K562 (cell line): ENCODE data around the gene IFI16. TPM values are rescaled to one million over a fixed set of nuclear protein-coding genes. Genes with fewer than 3 reads are reported as not detected.

ENCODE experiments used
- ATAC-seq: fragments of 200-7000 bp; cut with Tn5 transposase; 3 replicates; pipeline ENCODE4 v1.9.1; 2020; ENCODE audit warnings: moderate library complexity
- BruUV-seq: library from RNA; stranded (reverse); fragments of 400-500 nt; replicated peaks from 2 replicates; lab custom pipeline; 2021; lab: Mats Ljungman, UMichigan
- CTCF ChIA-PET: fragments of 300-600 bp; formaldehyde crosslinking; extraction: SDS; loops from one replicate; lab custom pipeline; 2021; ENCODE audit warnings: low intra/inter-chr PET ratio; lab: Yijun Ruan, JAX
- POLR2A ChIA-PET: fragments of 300-600, 350-650 bp; sonication (Branson Sonifier 250); formaldehyde crosslinking; extraction: SDS; loops from one replicate; lab custom pipeline; 2021; ENCODE audit warnings: antibody characterized with exemption, inconsistent platforms; lab: Yijun Ruan, JAX
- DNase-seq, 4 experiments: peaks; one replicate each; pipeline versions ENCODE4 v3.0.0 to v3.0.0-alpha.2; 2011 to 2018; ENCODE audit warnings: low spot score in 3 of 4, mixed read lengths in 3 of 4; ENCODE audit errors: extremely low read depth in 1 of 4
- FAIRE-seq: peaks from 2 replicates; lab custom pipeline; 2011; peaks lifted over from hg19 to GRCh38; lab: Jason Lieb, UNC
- H2AFZ ChIP-seq: 2 replicates; pipeline ENCODE4 v1.6.0; 2011; ENCODE audit warnings: low read depth, low read length, control low read depth, inconsistent platforms
- H3K27ac ChIP-seq: fragments of 200-600 bp; 3 replicates; pipeline ENCODE4 v1.8.0; 2011; ENCODE audit warnings: low read depth, mild to moderate bottlenecking, control low read depth, inconsistent platforms, low read length, moderate library complexity, mixed read lengths; ENCODE audit errors: extremely low read depth
- H3K27me3 ChIP-seq, 2 experiments: fragments of 300-600 bp in 1 of 2; 2 replicates in 1 of 2; 3 replicates in 1 of 2; pipeline versions ENCODE4 v1.6.0 to v1.8.0; 2011; ENCODE audit warnings: inconsistent platforms in 2 of 2, low read length in 2 of 2, mild to moderate bottlenecking in 1 of 2, mixed read lengths in 1 of 2, moderate library complexity in 1 of 2; ENCODE audit not compliant: control insufficient read depth in 2 of 2, insufficient read depth in 2 of 2
- H3K36me3 ChIP-seq: fragments of 300-600 bp; 3 replicates; pipeline ENCODE4 v1.8.0; 2011; ENCODE audit warnings: mild to moderate bottlenecking, low read length, inconsistent platforms; ENCODE audit not compliant: control insufficient read depth, insufficient read depth
- H3K4me1 ChIP-seq, 2 experiments: fragments of 200-600 bp in 1 of 2; replicated peaks in 1 of 2; 2 replicates in 1 of 2; 3 replicates in 1 of 2; pipeline versions ENCODE4 v1.5.1 to v1.8.0; 2011; ENCODE audit warnings: inconsistent platforms in 2 of 2, low read length in 2 of 2, mild to moderate bottlenecking in 1 of 2, mixed read lengths in 1 of 2, moderate library complexity in 1 of 2; ENCODE audit not compliant: control insufficient read depth in 2 of 2, insufficient read depth in 2 of 2
- H3K4me2 ChIP-seq: 2 replicates; pipeline ENCODE4 v1.6.1; 2011; ENCODE audit warnings: low read length, control low read depth, inconsistent platforms, mixed read lengths; ENCODE audit not compliant: insufficient read depth
- H3K4me3 ChIP-seq: fragments of 200-600 bp; sonication (generic), shearing (Covaris generic); 2 replicates; pipeline ENCODE4 v1.5.1; 2016; ENCODE audit warnings: control low read depth, inconsistent platforms
- H3K79me2 ChIP-seq: fragments of 200-600 bp; 3 replicates; pipeline ENCODE4 v1.8.0; 2011; ENCODE audit warnings: low read length, inconsistent platforms; ENCODE audit not compliant: control insufficient read depth, insufficient read depth
- H3K9ac ChIP-seq, 2 experiments: 2 replicates each; pipeline versions ENCODE4 v1.6.0 to v1.6.1; 2011; ENCODE audit warnings: low read depth in 2 of 2, low read length in 2 of 2, control low read depth in 1 of 2, inconsistent platforms in 1 of 2, mild to moderate bottlenecking in 1 of 2, mixed read lengths in 1 of 2; ENCODE audit not compliant: insufficient read depth in 1 of 2
- H3K9me1 ChIP-seq: one replicate; pipeline ENCODE4 v1.6.0; 2011; ENCODE audit warnings: inconsistent platforms, mild to moderate bottlenecking, low read length, moderate library complexity; ENCODE audit not compliant: control insufficient read depth, insufficient read depth
- H3K9me3 ChIP-seq: replicated peaks from 2 replicates; pipeline ENCODE4 v1.5.1; 2011; ENCODE audit warnings: low read depth, low read length, inconsistent platforms; ENCODE audit not compliant: control insufficient read depth, insufficient read depth
- H4K20me1 ChIP-seq: replicated peaks from 2 replicates; pipeline ENCODE4 v1.6.1; 2011; ENCODE audit warnings: low read length, inconsistent platforms, mixed read lengths; ENCODE audit not compliant: control insufficient read depth, insufficient read depth
- FOXK2 ChIP-seq, 2 experiments: fragments of 450-650 bp; IDR thresholded peaks in 1 of 2; conservative IDR thresholded peaks in 1 of 2; 2 replicates each; pipeline ENCODE4 v1.6.1; 2016; ENCODE audit warnings: low read depth in 2 of 2, mild to moderate bottlenecking in 1 of 2
- NR2C2 ChIP-seq, 2 experiments: fragments of 200-800 bp in 1 of 2; sonication (Bioruptor generic) in 1 of 2; sonication (generic) in 1 of 2; formaldehyde crosslinking in 1 of 2; IDR thresholded peaks; 2 replicates each; pipeline versions ENCODE4 v1.6.1 to v1.8.0; 2016 to 2022; ENCODE audit warnings: mild to moderate bottlenecking in 1 of 2, missing compliant biosample characterization in 1 of 2, missing genetic modification characterization in 1 of 2, missing genetic modification reagents in 1 of 2
- OTX1 ChIP-seq: fragments of 450-650 bp; formaldehyde crosslinking; IDR thresholded peaks from 2 replicates; pipeline ENCODE4 v1.4.0; 2022; ENCODE audit warnings: mild to moderate bottlenecking
- POLR2G ChIP-seq: fragments of 200-400 bp; formaldehyde crosslinking; IDR thresholded peaks from 2 replicates; pipeline ENCODE4 v1.6.1; 2017; ENCODE audit warnings: low read depth, mild to moderate bottlenecking, antibody characterized with exemption, low read length, moderate library complexity
- POU5F1 ChIP-seq: fragments of 150-350 bp; IDR thresholded peaks from 2 replicates; pipeline ENCODE4 v1.6.1; 2014; ENCODE audit warnings: borderline replicate concordance, low read length, low read depth, mild to moderate bottlenecking; ENCODE audit not compliant: partially characterized antibody
- SMAD4 ChIP-seq: fragments of 250-450 bp; sonication (Bioruptor Pico); conservative IDR thresholded peaks from 2 replicates; pipeline ENCODE4 v1.8.0; 2021; ENCODE audit warnings: inconsistent platforms, mild to moderate bottlenecking, moderate library complexity
- TEAD4 ChIP-seq, 2 experiments: sonication (generic) in 1 of 2; formaldehyde crosslinking in 1 of 2; IDR thresholded peaks; 2 replicates each; pipeline versions ENCODE4 v1.6.1 to v1.8.0; 2012 to 2022; ENCODE audit warnings: borderline replicate concordance in 1 of 2, inconsistent platforms in 1 of 2, low read length in 1 of 2, mild to moderate bottlenecking in 1 of 2, missing genetic modification reagents in 1 of 2
- ZNF444 ChIP-seq: fragments of 250-450 bp; sonication (Bioruptor Pico); IDR thresholded peaks from 2 replicates; pipeline ENCODE4 v1.4.0; 2020; ENCODE audit warnings: mild to moderate bottlenecking, moderate library complexity
- WGBS: fragments of 100-300 bp; shearing (Covaris generic); methylation state at CpG from one replicate; pipeline ENCODE4 v1.1.6; 2016; ENCODE audit warnings: low coverage, mixed read lengths; ENCODE audit not compliant: insufficient coverage; ENCODE audit errors: missing lambda C conversion rate; 5-methylcytosine and 5-hydroxymethylcytosine counted together
- in situ Hi-C: fragments of 300-500 bp; cut with MboI; formaldehyde crosslinking; loops from 4 replicates; pipeline ENCODE4 v1.15.0; 2018; ENCODE audit warnings: inconsistent platforms, mixed read lengths
- intact Hi-C: fragments of 100-400 bp; cut with micrococcal nuclease; formaldehyde crosslinking; loops from 2 replicates; pipeline ENCODE4 v1.14.2; 2022
- polyA plus RNA-seq, 8 experiments: library from polyadenylated mRNA; depleted of rRNA in 4 of 8; stranded (reverse) in 5 of 8; unstranded in 3 of 8; fragments of >200 nt; fragmentation: Nextera tagmentation in 2 of 8; fragmentation: Illumina TruSeq in 1 of 8; extraction: Ambion mirVana in 2 of 8; extraction: Trizol in 1 of 8; gene quantifications; 2 replicates each; pipeline versions ENCODE4 v1.2.1 to v1.2.3, GENCODE V29; 2011 to 2014; ENCODE audit warnings: inconsistent platforms in 1 of 8, missing spikeins in 1 of 8
- total RNA-seq, 7 experiments: library from RNA; depleted of rRNA in 6 of 7; stranded (reverse); fragments of >200 nt in 6 of 7; fragmentation: Illumina TruSeq in 2 of 7; extraction: Trizol in 2 of 7; gene quantifications; 2 replicates each; pipeline versions ENCODE4 v1.2.1 to v1.2.3, GENCODE V29; 2011 to 2021; ENCODE audit warnings: low replicate concordance in 1 of 7
- TF ChIP-seq, protein P1 (sequence below): fragments of 450-650 bp; IDR thresholded peaks from 2 replicates; pipeline ENCODE4 v1.7.1; 2018; ENCODE audit warnings: mild to moderate bottlenecking, low read depth; ENCODE audit not compliant: partially characterized antibody
- TF ChIP-seq, protein P2 (sequence below): fragments of 450-650 bp; IDR thresholded peaks from 2 replicates; pipeline ENCODE4 v1.6.1; 2017; ENCODE audit warnings: antibody characterized with exemption
- TF ChIP-seq, protein P3 (sequence below): fragments of 250-450 bp; sonication (Bioruptor Pico); IDR thresholded peaks from 2 replicates; pipeline ENCODE4 v1.5.1; 2021; ENCODE audit warnings: mild to moderate bottlenecking

Gene IFI16
- total and polyA plus RNA-seq, 9 of the 15 experiments (the other 6 are each of a cell fraction or from before 2014, with no cell fraction given): 0.70 to 2.8 (median 1.6) TPM

DNA sequence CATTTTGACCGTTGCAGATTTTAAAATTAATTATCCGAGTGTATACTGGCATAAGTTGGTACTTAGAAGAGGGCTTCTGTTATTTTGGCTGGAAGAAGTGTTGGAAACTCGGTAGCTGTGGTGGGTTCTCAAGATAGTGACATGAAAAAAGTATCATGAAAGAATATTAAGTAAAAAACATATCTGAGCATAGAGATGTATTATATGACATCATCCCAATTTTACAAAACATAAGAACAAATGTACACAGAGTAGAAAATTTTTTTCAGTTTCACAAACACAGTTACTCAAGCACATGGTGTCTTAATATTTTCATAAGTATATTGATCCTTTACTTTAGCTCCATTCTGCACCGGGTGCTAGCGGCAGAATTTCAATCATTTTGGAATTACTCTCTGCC, 684 bp downstream of the IFI16 start:
- Histone ChIP-seq H3K36me3 (no peaks in the 10 kb centered on the region), H4K20me1 (no peaks in the 10 kb centered on the region), H3K27me3 (no peaks in the 10 kb centered on the region), H3K4me1 (no peaks in the 10 kb centered on the region; a peak in 2 of 5 replicates), H3K4me3 (no peak overlapping the region), H2AFZ (no peak overlapping the region), H3K79me2 (no peaks in the 10 kb centered on the region), H3K9me3 (no peaks in the 10 kb centered on the region), H3K9ac (no peak overlapping the region), H3K4me2 (no peak overlapping the region), H3K9me1 (no peaks in the 10 kb centered on the region), H3K27ac (no peak overlapping the region)
- TF ChIP-seq ZNF444 (CRISPR knock-in tag) (no peak), NR2C2 (CRISPR knock-in tag; IDR thresholded peaks at IDR 0.05) (no peak), NR2C2 (tag; IDR thresholded peaks at IDR 0.05) (no peak), TEAD4 (IDR thresholded peaks at IDR 0.05; ENCODE audit: low read length) (no peak), TEAD4 (CRISPR knock-in tag; IDR thresholded peaks at IDR 0.05; ENCODE audit: borderline replicate concordance) (no peak), POLR2G (no peak), FOXK2 (conservative IDR thresholded peaks at IDR 0.05 in 1 of 2, IDR thresholded peaks at IDR 0.05 in 1 of 2; ENCODE audit: low read depth in 2 of 2) (no peak), POU5F1 (no peak), SMAD4 (no peak), OTX1 (CRISPR knock-in tag) (no peak)
- TF ChIP-seq, protein P1, sequence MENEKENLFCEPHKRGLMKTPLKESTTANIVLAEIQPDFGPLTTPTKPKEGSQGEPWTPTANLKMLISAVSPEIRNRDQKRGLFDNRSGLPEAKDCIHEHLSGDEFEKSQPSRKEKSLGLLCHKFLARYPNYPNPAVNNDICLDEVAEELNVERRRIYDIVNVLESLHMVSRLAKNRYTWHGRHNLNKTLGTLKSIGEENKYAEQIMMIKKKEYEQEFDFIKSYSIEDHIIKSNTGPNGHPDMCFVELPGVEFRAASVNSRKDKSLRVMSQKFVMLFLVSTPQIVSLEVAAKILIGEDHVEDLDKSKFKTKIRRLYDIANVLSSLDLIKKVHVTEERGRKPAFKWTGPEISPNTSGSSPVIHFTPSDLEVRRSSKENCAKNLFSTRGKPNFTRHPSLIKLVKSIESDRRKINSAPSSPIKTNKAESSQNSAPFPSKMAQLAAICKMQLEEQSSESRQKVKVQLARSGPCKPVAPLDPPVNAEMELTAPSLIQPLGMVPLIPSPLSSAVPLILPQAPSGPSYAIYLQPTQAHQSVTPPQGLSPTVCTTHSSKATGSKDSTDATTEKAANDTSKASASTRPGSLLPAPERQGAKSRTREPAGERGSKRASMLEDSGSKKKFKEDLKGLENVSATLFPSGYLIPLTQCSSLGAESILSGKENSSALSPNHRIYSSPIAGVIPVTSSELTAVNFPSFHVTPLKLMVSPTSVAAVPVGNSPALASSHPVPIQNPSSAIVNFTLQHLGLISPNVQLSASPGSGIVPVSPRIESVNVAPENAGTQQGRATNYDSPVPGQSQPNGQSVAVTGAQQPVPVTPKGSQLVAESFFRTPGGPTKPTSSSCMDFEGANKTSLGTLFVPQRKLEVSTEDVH: no peak
- TF ChIP-seq, protein P2, sequence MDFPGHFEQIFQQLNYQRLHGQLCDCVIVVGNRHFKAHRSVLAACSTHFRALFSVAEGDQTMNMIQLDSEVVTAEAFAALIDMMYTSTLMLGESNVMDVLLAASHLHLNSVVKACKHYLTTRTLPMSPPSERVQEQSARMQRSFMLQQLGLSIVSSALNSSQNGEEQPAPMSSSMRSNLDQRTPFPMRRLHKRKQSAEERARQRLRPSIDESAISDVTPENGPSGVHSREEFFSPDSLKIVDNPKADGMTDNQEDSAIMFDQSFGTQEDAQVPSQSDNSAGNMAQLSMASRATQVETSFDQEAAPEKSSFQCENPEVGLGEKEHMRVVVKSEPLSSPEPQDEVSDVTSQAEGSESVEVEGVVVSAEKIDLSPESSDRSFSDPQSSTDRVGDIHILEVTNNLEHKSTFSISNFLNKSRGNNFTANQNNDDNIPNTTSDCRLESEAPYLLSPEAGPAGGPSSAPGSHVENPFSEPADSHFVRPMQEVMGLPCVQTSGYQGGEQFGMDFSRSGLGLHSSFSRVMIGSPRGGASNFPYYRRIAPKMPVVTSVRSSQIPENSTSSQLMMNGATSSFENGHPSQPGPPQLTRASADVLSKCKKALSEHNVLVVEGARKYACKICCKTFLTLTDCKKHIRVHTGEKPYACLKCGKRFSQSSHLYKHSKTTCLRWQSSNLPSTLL: no peak
- TF ChIP-seq, protein P3, sequence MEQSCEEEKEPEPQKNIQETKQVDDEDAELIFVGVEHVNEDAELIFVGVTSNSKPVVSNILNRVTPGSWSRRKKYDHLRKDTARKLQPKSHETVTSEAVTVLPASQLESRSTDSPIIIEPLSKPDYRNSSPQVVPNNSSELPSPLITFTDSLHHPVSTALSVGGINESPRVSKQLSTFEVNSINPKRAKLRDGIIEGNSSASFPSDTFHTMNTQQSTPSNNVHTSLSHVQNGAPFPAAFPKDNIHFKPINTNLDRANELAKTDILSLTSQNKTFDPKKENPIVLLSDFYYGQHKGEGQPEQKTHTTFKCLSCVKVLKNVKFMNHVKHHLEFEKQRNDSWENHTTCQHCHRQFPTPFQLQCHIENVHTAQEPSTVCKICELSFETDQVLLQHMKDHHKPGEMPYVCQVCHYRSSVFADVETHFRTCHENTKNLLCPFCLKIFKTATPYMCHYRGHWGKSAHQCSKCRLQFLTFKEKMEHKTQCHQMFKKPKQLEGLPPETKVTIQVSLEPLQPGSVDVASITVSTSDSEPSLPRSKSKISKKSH (CRISPR knock-in tag): no peak
- intact Hi-C loops (no loop called here), in situ Hi-C loops (no loop called here)
- FAIRE-seq (no peak), DNase-seq (no peak), ATAC-seq (no peak)
- WGBS: 16% methylated on average over 5 of the region's 5 CpGs
- ChIA-PET CTCF (no interaction called here), POLR2A (interaction anchor here (0.6 kb wide), 1 partner anchor 514 kb away, joined by 4 read pairs; no protein-coding TSS in a partner anchor)
- BruUV-seq: no TSS peak
